GM18907 (cell line): Measurements from ENCODE around the gene RGS3.

ENCODE experiments used
- ATAC-seq: cut with Tn5 transposase; IDR thresholded peaks from one replicate; pipeline ENCODE4 v1.9.1; 2021; ENCODE audit warnings: mild to moderate bottlenecking, moderate library complexity; ENCODE audit not compliant: unreplicated experiment

Gene RGS3

GRCh38 chr9:113464286-113464660 is 746 bp downstream of the RGS3 start:
- no peak for ATAC-seq

GRCh38 chr9:113465599-113466140 is 2.1 kb downstream of the RGS3 start:
- ATAC-seq = no peak

GRCh38 chr9:113467183-113467582 is 3.7 kb downstream of the RGS3 start:
- no peak for ATAC-seq

- no peak for ATAC-seq
Observed at GRCh38 chr9:113468716-113469448, 5.4 kb downstream of the RGS3 start.

GRCh38 chr9:113471143-113471542 is 7.6 kb downstream of the RGS3 start:
- no peak for ATAC-seq

GRCh38 chr9:113471566-113471965 is 8.0 kb downstream of the RGS3 start:
- ATAC-seq = no peak

GRCh38 chr9:113472199-113472598 is 8.7 kb downstream of the RGS3 start:
- no peak for ATAC-seq

GRCh38 chr9:113474360-113475028 is 11.0 kb downstream of the RGS3 start:
- ATAC-seq = no peak

GRCh38 chr9:113475031-113475430 is 11.5 kb downstream of the RGS3 start:
- ATAC-seq = no peak

- no peak for ATAC-seq
Observed at GRCh38 chr9:113475992-113476391, 12.5 kb downstream of the RGS3 start.

- no peak for ATAC-seq
Observed at GRCh38 chr9:113476511-113476916, 13.0 kb downstream of the RGS3 start.

- ATAC-seq = no peak
Observed at GRCh38 chr9:113477058-113477457, 13.5 kb downstream of the RGS3 start.

GRCh38 chr9:113477661-113478060 is 14.1 kb downstream of the RGS3 start:
- ATAC-seq = no peak

- no peak for ATAC-seq
Observed at GRCh38 chr9:113479174-113479621, 15.7 kb downstream of the RGS3 start.

- ATAC-seq = no peak
Observed at GRCh38 chr9:113480612-113481011, 17.1 kb downstream of the RGS3 start.

GRCh38 chr9:113481176-113481787 is 17.8 kb downstream of the RGS3 start:
- ATAC-seq = no peak

GRCh38 chr9:113482341-113482740 is 18.8 kb downstream of the RGS3 start:
- no peak for ATAC-seq

GRCh38 chr9:113482991-113483675 is 19.6 kb downstream of the RGS3 start:
- ATAC-seq = no peak

GRCh38 chr9:113483676-113484257 is 20.2 kb downstream of the RGS3 start:
- no peak for ATAC-seq

- no peak for ATAC-seq
Observed at GRCh38 chr9:113484258-113484730, 20.8 kb downstream of the RGS3 start.

- ATAC-seq = no peak
Observed at GRCh38 chr9:113485761-113486115, 22.2 kb downstream of the RGS3 start.
